GM03348 (cell line): ENCODE results near the gene TECPR2.
"Not testable (repeated sequence)": the region's sequence is repeated elsewhere in the genome, so short reads cannot be mapped to it uniquely, and the experiment has no call there.

Experiments
- DNase-seq: peaks from one replicate; pipeline ENCODE4 v3.0.0; 2012; ENCODE audit warnings: low spot score

The TECPR2 gene

DNA sequence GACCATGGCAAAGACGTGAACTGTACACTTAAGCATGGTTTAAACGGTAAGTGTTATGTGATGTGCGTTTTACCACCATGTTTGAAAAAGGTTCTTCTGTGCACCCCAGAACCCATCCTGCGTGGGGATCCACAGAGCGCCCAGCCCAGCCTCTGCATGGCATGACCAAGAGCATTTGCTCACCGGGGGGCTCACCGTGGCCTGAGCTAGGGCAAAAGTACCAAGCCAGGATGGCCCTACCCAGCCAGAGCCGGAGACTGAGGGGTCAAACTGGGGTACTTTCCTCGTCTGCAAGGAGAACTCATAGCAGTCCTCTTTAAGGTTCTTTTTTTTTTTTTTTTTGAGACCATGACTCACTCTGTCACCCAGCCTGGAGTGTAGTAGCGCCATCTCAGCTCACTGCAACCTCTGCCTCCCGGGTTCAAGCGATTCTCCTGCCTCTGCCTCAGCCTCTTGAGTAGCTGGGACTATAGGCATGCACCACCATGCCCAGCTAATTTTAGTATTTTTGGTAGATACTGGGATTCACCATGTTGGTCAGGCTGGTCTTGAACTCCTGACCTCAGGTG is 163.3 kb downstream of the TECPR2 start:
- DNase-seq: no peak

- no peak for DNase-seq
Measured at GRCh38 chr14:102528431-102529170, 165.9 kb downstream of the TECPR2 start.

- no peak for DNase-seq
Measured at GRCh38 chr14:102530828-102531478, 168.2 kb downstream of the TECPR2 start.

- no peak for DNase-seq
Measured at GRCh38 chr14:102532204-102532658, 169.5 kb downstream of the TECPR2 start.

DNA sequence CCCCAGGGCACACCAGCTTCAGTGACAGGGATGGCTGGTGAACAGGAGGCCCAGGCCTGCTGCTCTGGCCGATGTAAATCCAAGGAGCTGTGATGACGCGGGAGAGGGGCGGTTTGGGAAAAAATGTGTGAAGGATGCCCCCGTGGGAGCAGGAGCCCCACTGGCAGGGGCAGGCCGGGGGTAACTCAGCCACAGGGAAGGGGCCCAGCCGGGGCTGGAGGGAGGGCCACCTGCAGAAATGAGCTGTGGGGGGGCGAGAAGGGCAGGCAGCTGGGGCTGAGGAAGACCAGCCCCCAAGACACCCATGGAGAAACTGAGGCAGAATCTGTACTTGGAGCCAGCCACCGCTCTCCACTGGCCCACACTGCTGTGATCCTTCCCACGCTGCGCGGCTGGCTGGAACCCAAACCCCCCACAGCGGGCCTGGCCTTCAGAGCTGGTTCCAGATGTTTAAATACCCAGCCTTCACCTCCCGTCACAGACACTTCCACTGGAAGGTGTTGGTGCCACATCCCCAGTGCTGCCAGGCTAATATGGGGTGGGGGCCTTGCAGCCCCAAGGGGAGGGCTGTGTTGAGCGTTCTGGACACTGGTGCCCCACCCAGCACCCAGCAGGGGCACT is 175.3 kb downstream of the TECPR2 start:
- no peak for DNase-seq

DNA sequence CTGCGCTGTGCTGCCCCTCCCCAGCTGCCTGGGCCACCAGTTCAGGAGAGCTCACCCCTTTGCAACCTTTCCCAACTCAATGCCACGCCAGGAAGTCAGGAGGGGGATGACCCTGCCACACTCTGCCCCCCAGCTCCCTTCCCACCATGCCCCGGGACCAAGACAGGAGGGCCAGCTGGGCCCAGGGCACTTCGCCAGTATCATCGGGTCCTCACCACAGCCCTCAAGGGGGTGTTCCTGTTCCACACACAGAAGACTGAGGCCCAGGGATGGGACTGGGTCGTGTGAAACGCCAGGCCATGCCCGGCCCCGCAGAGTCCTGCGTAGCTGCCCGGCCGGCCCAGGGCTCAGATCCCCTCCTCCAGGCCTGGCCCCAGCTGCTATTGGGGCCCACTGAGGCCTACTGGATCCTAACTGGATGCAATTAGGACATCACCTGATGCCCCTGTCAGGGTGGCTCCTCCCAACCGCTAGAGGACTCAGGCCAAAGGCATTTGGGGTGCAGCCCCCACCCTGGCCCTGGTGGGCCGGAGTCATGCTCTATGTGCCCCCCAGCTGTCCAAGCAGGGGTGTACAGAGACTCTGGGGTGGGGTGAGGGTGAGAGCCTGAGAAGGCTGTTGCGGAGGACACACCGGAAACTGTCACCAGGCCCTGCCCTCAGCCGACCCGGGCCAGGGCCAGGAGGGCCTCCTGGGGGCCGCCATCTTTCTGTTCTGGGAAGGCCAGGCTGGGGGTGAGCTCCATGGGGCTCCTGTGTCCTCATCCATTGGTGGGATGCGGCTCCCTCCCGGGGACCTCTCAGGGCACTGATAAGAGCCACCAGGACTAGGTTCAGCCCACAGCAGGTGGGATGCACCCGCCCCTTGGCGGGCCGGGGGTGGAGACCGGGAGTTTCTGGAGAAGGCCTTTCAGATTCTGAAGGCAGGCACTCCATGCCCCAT is 176.1 kb downstream of the TECPR2 start:
- DNase-seq: no peak

DNA sequence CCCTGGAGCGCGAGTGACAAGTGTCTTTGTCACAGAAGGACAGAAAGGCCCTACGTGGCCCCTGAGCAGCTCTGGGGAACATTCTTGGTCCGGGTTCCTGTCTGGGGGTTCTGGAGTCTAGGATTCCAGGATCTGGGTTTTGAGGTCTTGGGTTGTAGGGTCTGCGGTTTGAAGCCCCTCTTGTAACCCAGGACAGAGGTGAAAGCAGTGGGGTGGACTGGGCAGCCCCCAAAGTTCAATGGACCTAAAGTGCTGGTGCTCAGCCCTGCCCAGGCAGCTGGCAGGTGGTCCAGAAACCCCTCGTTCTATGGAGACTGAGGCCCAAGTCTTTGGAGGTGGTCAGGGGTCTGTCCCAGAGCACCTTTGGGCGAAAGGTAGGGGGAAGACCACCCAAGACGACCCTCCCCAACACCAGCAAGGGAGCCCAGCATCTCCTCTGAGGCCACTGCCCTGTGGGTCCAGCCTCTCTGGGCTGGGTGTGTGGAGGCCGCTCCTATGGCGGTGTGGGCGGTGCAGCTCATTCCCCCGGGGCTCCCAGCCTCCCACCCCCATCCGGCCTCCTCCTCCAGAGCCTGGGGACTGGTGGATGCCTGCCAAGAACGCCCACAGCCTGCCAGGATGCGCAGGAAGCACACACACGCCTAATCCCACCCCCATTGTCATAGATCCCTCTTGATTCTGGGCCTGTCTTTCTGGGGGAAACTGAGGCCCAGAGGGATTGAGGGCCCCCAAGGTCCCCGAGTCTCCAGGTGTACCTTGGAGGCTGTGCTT is 177.0 kb downstream of the TECPR2 start:
- peak; percentile 30 for DNase-seq

DNA sequence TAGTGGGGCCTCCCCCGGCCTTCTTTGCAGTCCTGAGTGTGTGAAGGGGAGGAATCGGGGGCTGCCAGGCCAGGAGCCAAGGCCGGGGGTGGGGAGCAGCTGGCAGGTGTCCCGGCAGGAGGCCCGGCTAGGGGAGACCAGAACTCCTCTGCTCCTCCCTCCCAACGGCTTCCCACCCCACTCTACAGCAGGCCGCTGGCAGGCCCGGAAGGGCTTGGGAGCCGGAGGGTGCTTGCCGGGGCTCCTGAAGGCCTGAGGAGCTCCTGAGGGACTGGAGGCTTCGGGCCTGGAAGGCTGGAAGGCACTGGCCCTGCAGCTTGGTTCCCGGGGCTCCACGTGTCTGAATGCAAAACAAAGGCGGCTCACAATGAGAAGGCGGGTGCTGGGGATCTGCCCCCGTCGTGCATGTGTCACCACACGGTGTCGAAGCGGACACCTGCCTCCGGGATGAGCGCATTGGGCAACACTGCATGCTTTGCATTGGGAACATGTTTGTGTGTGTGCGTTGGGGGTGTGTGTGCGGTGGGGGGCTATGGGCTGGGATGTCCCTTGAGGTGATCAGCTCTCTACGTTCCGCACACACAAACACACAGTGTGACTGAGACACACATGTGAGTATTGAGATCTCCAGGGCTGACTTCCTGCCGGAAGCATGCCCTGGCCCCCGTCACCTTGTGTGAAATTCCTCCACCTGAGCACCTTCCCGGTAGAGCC is 177.7 kb downstream of the TECPR2 start:
- no peak for DNase-seq

GRCh38 chr14:102541029-102541491 is 178.3 kb downstream of the TECPR2 start:
- DNase-seq: not testable (repeated sequence)

DNA sequence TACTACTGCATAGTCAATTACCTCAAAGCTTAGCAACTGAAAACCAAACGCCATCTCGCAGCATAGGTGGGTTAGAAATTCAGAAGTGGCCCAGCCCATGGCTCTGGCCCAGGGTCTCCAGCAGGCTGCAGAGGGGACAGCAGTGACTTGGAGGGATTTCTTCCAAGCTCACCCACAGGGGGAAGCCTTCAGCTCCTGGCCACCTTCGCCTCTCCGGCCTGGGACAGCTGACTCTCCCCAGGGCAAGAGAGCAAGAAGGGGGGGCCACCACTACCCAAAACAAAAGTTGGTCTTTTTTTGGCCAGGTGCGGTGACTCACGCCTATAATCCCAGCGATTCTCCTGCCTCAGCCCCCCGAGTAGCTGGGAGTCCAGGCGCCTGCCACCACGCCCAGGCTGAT is 179.0 kb downstream of the TECPR2 start:
- no peak for DNase-seq

DNA sequence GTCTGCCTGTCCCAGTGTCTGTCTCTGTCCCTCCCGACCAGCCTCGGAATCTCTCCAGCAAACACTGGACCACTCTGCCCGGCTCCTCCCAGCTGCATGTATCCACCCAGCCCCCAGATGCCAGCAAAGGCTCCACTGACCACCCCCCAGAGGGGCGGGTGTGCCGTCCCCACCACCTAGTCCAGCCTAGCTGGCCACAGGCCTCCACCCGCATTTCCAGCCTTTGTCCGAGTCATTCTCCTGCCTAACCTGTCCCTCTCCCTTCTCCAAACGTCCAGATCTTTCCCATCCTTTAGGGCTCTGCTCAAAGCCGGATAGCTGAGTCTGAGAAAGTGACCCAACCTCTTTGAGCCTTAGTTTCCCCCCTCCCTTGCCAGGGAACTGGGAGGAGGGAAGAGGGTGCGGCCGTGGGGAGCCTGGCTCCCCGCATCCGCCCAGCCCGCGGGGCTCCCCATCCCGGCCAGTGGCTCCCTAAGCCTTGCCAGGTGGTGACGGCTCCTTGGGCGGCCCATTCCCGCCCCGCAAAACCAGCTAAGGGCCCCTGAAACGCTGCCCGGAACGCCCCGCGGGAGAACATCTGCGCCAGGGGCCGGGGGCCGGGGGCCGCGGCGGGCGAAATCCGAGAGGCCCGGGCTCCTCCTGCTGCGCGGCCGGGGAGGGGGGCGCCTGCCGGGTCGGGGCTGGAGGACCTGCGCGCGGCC is 181.5 kb downstream of the TECPR2 start:
- DNase-seq: no peak

DNA sequence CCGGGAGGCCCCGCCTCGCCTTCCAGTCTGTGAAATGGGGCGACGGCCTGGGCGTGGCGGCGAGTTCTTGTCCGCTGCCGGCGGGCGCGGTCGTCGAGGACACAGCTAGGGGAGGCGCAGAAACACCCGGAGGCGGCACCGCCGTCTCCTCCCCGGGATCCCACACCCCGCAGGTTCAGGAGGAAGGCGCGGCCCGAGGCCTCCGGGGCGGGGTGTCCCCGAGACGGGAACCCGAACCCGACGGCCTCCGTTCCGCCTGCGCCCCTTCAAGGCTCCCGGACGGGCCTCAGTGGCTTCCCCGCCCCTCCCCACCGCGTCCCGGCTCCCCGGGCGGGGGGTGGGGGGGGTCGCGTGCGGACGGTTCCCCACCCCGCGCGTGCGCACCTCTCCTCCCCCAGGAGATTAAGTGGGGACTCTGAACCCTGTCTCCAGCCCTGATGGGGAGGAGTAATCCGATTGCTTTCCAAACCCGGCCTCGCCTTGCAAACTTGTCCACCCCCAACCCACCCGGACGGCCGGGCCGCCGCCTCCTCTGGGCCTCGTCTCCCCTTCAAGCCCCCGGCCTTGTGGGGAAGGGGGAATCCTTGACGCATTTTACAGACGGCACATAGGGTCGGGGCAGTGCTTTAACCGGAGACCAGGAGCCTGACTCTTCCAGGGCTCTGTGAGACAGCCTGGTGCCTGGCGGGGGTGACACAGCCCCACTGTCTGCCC is 182.2 kb downstream of the TECPR2 start:
- peak; percentile 27 for DNase-seq

- peak; percentile 73 for DNase-seq
Measured at GRCh38 chr14:102545461-102546265, 182.9 kb downstream of the TECPR2 start.

DNA sequence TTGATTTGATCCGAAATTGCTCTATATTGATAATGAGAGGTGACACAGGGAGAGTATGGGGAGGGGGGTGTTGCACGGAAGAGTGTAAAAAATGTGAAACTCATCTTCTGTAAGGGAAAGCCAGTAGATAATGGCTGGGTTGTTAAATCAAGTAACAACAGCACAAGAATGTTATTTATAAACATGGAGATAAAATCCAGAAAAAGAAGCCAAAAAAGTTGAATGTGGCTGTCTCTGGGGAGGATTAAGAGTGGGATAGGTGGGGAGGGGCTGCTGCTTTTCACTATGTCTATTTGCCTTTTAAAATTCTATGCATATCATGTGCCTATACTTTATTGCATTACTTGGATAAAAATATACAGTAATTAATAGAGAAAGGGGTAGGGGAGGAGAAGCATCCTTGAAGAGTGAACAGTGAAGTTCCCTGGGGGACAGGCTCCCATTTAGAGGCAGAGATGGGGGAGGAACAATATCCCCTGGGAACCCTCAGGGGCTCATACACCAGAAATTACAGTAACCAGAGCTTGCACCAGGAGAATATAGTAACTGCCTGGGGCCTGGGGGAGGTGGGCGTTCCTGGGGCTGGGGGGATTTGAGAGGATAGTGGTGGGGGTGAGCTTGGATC is 186.0 kb downstream of the TECPR2 start:
- no peak for DNase-seq

- not testable (repeated sequence) for DNase-seq
Measured at GRCh38 chr14:102550927-102551401, 188.2 kb downstream of the TECPR2 start.
